ENCODE measurements around the gene UNC45B.
"Not testable (repeated sequence)": the region's sequence is repeated elsewhere in the genome, so short reads cannot be mapped to it uniquely, and the experiment has no call there.

UNC45B gene

DNA sequence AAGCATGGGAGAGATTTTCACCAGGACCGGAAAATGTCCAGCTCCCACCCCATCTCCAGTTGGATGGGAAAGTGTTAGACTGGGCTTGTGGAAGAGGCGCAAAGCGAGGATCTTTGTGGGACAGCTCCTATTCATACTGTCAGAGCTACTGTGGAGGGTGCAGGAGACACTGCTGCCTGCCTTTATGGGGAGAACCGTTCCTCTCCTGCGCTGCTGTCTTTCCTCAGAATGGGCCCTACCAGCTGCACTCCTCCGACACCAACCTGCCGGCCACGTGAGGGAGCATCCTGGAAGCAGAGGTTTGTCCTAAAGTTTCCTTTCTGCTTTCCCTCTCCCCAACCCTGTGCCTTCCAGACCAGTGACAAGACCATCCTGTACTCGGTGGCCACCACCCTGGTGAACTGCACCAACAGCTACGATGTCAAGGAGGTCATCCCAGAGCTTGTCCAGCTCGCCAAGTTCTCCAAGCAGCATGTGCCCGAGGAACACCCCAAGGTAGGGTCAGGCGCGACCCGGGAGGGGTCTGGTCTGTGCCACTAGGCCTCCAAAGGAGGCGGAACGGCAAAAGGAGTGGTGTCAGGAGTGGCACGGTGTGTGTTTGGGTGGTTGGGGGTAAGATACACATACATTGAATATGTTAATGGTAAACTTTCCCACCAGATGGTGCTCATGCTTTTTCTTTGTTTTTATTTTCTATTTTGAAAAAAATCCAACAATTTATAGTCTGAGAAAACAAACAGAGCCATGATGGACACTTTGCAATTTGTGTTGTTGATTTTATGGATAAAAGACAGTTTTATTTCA, 23.6 kb downstream of the UNC45B start:
- no peaks in the 10 kb centered on the region for H3K36me3 ChIP-seq (replicated peaks; ENCODE audit: low read depth, low read length)
- H3K27me3 ChIP-seq (ENCODE audit: low read depth, low read length), result no peaks in the 10 kb centered on the region
- H2AFZ ChIP-seq (ENCODE audit: low read depth, low read length), result 0 out of 2 replicates have a peak overlapping the region, but pooled peaks have one; percentile 52
- no peak overlapping the region for H3K9ac ChIP-seq (ENCODE audit: low read length)
- TF ChIP-seq CTCF (IDR thresholded peaks at IDR 0.05; ENCODE audit: low read depth, low read length) (peak; percentile 42), EZH2phosphoT487 (IDR thresholded peaks at IDR 0.05; ENCODE audit: low read depth) (no peak)
- no peak overlapping the region for H3K27ac ChIP-seq (ENCODE audit: low read length)
- H3K4me2 ChIP-seq (ENCODE audit: low read length), result no peak overlapping the region; the same call in 1 of the 2 replicates
- H3K79me2 ChIP-seq (ENCODE audit: low read length), result no peaks in the 10 kb centered on the region
- H3K4me1 ChIP-seq (ENCODE audit: low read length), result no peaks in the 10 kb centered on the region
- H4K20me1 ChIP-seq (ENCODE audit: insufficient read depth, low read length), result no peaks in the 10 kb centered on the region
- no peaks in the 10 kb centered on the region for H3K9me3 ChIP-seq (ENCODE audit: insufficient read depth, low read length)
- H3K4me3 ChIP-seq (ENCODE audit: low read length), result no peak overlapping the region

GRCh38 chr17:35171834-35172233, 24.2 kb downstream of the UNC45B start:
- no peak overlapping the region; the same call in 1 of the 2 replicates for H3K4me2 ChIP-seq (ENCODE audit: low read length)
- no peaks in the 10 kb centered on the region for H3K4me1 ChIP-seq (ENCODE audit: low read length)
- H3K27me3 ChIP-seq (ENCODE audit: low read depth, low read length), result no peaks in the 10 kb centered on the region
- TF ChIP-seq EZH2phosphoT487 (IDR thresholded peaks at IDR 0.05; ENCODE audit: low read depth), result no peak
- TF ChIP-seq CTCF (IDR thresholded peaks at IDR 0.05; ENCODE audit: low read depth, low read length), result no peak
- H3K9ac ChIP-seq (ENCODE audit: low read length), result no peak overlapping the region
- no peaks in the 10 kb centered on the region for H3K36me3 ChIP-seq (replicated peaks; ENCODE audit: low read depth, low read length)
- H3K27ac ChIP-seq (ENCODE audit: low read length), result no peak overlapping the region
- H2AFZ ChIP-seq (ENCODE audit: low read depth, low read length), result no peak overlapping the region
- H3K79me2 ChIP-seq (ENCODE audit: low read length), result no peaks in the 10 kb centered on the region
- no peaks in the 10 kb centered on the region for H4K20me1 ChIP-seq (ENCODE audit: insufficient read depth, low read length)
- no peaks in the 10 kb centered on the region for H3K9me3 ChIP-seq (ENCODE audit: insufficient read depth, low read length)
- H3K4me3 ChIP-seq (ENCODE audit: low read length), result no peak overlapping the region

DNA sequence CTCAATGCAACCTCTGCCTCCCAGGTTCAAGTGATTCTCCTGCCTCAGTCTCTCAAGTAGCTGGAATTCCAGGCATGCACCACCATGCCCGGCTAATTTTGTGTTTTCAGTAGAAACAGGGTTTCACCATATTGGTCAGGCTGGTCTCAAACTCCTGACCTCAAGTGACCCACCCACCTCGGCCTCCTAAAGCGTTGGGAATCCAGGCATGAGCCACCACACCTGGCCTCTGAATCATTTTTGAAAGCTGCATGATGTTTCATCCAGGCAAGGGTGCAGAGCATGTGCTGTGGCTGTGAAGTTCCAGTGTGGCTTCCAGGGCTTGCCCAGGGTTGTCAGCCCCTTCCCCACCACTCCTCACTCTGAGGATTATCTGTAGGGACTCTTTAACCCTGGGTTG, 24.7 kb downstream of the UNC45B start:
- not testable (repeated sequence) for H3K36me3 ChIP-seq (replicated peaks; ENCODE audit: low read depth, low read length); H3K9ac ChIP-seq (ENCODE audit: low read length); H3K9me3 ChIP-seq (ENCODE audit: insufficient read depth, low read length); H3K27ac ChIP-seq (ENCODE audit: low read length); H2AFZ ChIP-seq (ENCODE audit: low read depth, low read length); H3K4me1 ChIP-seq (ENCODE audit: low read length); H3K79me2 ChIP-seq (ENCODE audit: low read length); H3K27me3 ChIP-seq (ENCODE audit: low read depth, low read length); H3K4me2 ChIP-seq (ENCODE audit: low read length); H3K4me3 ChIP-seq (ENCODE audit: low read length); H4K20me1 ChIP-seq (ENCODE audit: insufficient read depth, low read length)

DNA sequence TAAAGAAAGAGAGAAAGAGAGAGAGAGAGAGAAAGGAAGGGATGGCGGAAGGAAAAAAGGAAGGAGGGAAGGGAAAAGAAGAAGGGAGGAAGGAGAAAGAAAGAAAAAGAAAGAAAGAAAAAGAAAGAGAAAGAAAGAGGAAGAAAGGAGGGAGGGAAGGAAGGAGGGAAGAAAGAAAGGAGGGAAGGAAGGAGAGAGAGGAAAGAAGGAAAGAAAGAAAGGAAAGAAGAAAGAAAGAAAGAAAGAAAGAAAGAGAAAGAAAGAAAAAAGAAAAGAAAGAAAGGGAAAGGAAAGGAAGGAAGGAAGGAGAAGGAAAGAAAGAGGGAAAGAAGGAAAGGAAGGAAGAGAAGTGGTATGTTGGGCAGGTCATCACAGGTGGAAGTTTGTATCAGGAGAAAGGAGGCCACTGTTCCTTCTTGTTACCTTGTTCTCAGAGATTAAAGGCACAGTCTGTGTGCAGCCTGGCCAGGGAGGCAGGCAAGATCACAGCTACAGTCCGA, 27.3 kb downstream of the UNC45B start:
- H3K9me3 ChIP-seq (ENCODE audit: insufficient read depth, low read length), result no peaks in the 10 kb centered on the region
- no peak overlapping the region for H3K4me3 ChIP-seq (ENCODE audit: low read length)
- H3K27me3 ChIP-seq (ENCODE audit: low read depth, low read length), result no peaks in the 10 kb centered on the region
- no peak overlapping the region for H3K9ac ChIP-seq (ENCODE audit: low read length)
- H3K27ac ChIP-seq (ENCODE audit: low read length), result no peak overlapping the region
- no peaks in the 10 kb centered on the region for H4K20me1 ChIP-seq (ENCODE audit: insufficient read depth, low read length)
- no peaks in the 10 kb centered on the region for H3K79me2 ChIP-seq (ENCODE audit: low read length)
- H3K4me2 ChIP-seq (ENCODE audit: low read length), result no peak overlapping the region
- no peak overlapping the region for H2AFZ ChIP-seq (ENCODE audit: low read depth, low read length)
- TF ChIP-seq EZH2phosphoT487 (IDR thresholded peaks at IDR 0.05; ENCODE audit: low read depth), result no peak
- TF ChIP-seq CTCF (IDR thresholded peaks at IDR 0.05; ENCODE audit: low read depth, low read length), result no peak
- H3K4me1 ChIP-seq (ENCODE audit: low read length), result no peaks in the 10 kb centered on the region
- H3K36me3 ChIP-seq (replicated peaks; ENCODE audit: low read depth, low read length), result no peaks in the 10 kb centered on the region
